GM21786 (cell line): ENCODE data around the gene AGPAT2.

Experiments
- ATAC-seq: cut with Tn5 transposase; IDR thresholded peaks from one replicate; pipeline ENCODE4 v1.9.1; 2021; ENCODE audit not compliant: unreplicated experiment

Gene AGPAT2

GRCh38 chr9:136689108-136689460 is 1.8 kb upstream of the AGPAT2 start:
- no peak for ATAC-seq

GRCh38 chr9:136688274-136689107 is 1.2 kb upstream of the AGPAT2 start:
- no peak for ATAC-seq

GRCh38 chr9:136687721-136688223 is 515 bp upstream of the AGPAT2 start:
- ATAC-seq, result no peak

- no peak for ATAC-seq
These were observed 793 bp downstream of the AGPAT2 start for GRCh38 chr9:136686534-136686793.

GRCh38 chr9:136685790-136686533 is 1.3 kb downstream of the AGPAT2 start:
- no peak for ATAC-seq

- no peak for ATAC-seq
These were observed 2.0 kb downstream of the AGPAT2 start for GRCh38 chr9:136685216-136685615.

GRCh38 chr9:136684799-136685198 is 2.5 kb downstream of the AGPAT2 start:
- no peak for ATAC-seq

- ATAC-seq, result no peak
These were observed 2.9 kb downstream of the AGPAT2 start for GRCh38 chr9:136684339-136684738.

- no peak for ATAC-seq
These were observed 3.5 kb downstream of the AGPAT2 start for GRCh38 chr9:136683755-136684154.

GRCh38 chr9:136683173-136683745 is 4.0 kb downstream of the AGPAT2 start:
- no peak for ATAC-seq

GRCh38 chr9:136682710-136683109 is 4.5 kb downstream of the AGPAT2 start:
- ATAC-seq, result no peak

- no peak for ATAC-seq
These were observed 5.1 kb downstream of the AGPAT2 start for GRCh38 chr9:136681945-136682699.

- ATAC-seq, result no peak
These were observed 6.2 kb downstream of the AGPAT2 start for GRCh38 chr9:136681029-136681428.

- ATAC-seq, result no peak
These were observed 7.8 kb downstream of the AGPAT2 start for GRCh38 chr9:136679431-136679941.

GRCh38 chr9:136678624-136679023 is 8.6 kb downstream of the AGPAT2 start:
- no peak for ATAC-seq

GRCh38 chr9:136678034-136678433 is 9.2 kb downstream of the AGPAT2 start:
- no peak for ATAC-seq

GRCh38 chr9:136676920-136677686 is 10.2 kb downstream of the AGPAT2 start:
- ATAC-seq, result no peak

GRCh38 chr9:136676297-136676794 is 10.9 kb downstream of the AGPAT2 start:
- ATAC-seq, result no peak

GRCh38 chr9:136675477-136676296 is 11.6 kb downstream of the AGPAT2 start:
- no peak for ATAC-seq
